Thyroid gland (tissue), 4 donors: ENCODE measurements around the gene MARK4.

ENCODE experiments used
- POLR2A ChIP-seq, 2 donors: fragments of 450-650 bp; IDR thresholded peaks; one replicate each; pipeline ENCODE4 v1.6.1; 2017; ENCODE audit warnings: antibody characterized with exemption in 2 of 2, mild to moderate bottlenecking in 2 of 2, moderate library complexity in 1 of 2
- TF ChIP-seq, protein P1 (sequence below), 6 experiments: fragments of 200-600 bp in 3 of 6; fragments of 450-650 bp in 3 of 6; sonication (generic) in 3 of 6; IDR thresholded peaks; one replicate each; pipeline ENCODE4 v1.5.1; 2016 to 2019; ENCODE audit warnings: antibody characterized with exemption in 6 of 6, mild to moderate bottlenecking in 2 of 6, inconsistent platforms in 1 of 6, moderate library complexity in 1 of 6

DNA sequence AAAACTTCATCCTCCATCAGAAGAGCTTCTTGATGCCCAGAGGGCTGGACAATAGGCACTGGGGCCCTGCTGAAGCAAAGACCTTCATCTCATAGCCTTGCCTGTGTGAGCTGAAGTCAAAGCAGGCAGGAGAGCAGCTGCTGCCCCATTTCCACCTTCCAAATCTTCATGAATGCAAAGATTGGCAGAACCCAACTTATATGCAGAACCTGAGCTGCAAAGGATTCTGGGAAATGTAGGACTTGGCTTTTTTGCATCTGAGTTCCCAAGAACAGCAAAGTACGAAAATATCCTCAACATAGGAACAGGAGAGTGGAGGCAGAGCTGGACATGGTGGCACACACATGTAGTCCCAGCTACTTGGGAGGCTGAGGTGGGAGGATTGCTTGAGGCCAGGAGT lies 40.8 kb downstream of the MARK4 start:
- TF ChIP-seq, protein P1, sequence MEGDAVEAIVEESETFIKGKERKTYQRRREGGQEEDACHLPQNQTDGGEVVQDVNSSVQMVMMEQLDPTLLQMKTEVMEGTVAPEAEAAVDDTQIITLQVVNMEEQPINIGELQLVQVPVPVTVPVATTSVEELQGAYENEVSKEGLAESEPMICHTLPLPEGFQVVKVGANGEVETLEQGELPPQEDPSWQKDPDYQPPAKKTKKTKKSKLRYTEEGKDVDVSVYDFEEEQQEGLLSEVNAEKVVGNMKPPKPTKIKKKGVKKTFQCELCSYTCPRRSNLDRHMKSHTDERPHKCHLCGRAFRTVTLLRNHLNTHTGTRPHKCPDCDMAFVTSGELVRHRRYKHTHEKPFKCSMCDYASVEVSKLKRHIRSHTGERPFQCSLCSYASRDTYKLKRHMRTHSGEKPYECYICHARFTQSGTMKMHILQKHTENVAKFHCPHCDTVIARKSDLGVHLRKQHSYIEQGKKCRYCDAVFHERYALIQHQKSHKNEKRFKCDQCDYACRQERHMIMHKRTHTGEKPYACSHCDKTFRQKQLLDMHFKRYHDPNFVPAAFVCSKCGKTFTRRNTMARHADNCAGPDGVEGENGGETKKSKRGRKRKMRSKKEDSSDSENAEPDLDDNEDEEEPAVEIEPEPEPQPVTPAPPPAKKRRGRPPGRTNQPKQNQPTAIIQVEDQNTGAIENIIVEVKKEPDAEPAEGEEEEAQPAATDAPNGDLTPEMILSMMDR (IDR thresholded peaks at IDR 0.05), result no peak
- no peak for TF ChIP-seq POLR2A (IDR thresholded peaks at IDR 0.05)
